Liver (tissue), 9 donors: ENCODE data around the gene GAD2. TPM values are rescaled to one million over a fixed set of nuclear protein-coding genes. Genes with fewer than 3 reads are reported as not detected.

ENCODE experiments used
- DNase-seq: peaks from one replicate; pipeline ENCODE4 v3.0.0-alpha.2; 2017; ENCODE audit warnings: low spot score
- H3K27ac ChIP-seq, 2 donors: one replicate each; pipeline ENCODE4 v1.7.0; 2013; ENCODE audit warnings: inconsistent platforms in 2 of 2, low read length in 2 of 2, control low read depth in 1 of 2, low read depth in 1 of 2, mild to moderate bottlenecking in 1 of 2
- H3K27me3 ChIP-seq, 4 donors: one replicate each; pipeline versions ENCODE4 v1.6.1 to v1.7.0; 2013; ENCODE audit warnings: low read length in 3 of 4, inconsistent platforms in 1 of 4, mild to moderate bottlenecking in 1 of 4, moderate library complexity in 1 of 4; ENCODE audit not compliant: control insufficient read depth in 4 of 4, insufficient read depth in 4 of 4
- H3K36me3 ChIP-seq, 4 donors: one replicate each; pipeline versions ENCODE4 v1.6.1 to v1.7.0; 2013; ENCODE audit warnings: low read length in 3 of 4, mild to moderate bottlenecking in 3 of 4, low read depth in 1 of 4, moderate library complexity in 1 of 4; ENCODE audit not compliant: control insufficient read depth in 4 of 4, insufficient read depth in 3 of 4
- H3K4me1 ChIP-seq, 4 donors: one replicate each; pipeline versions ENCODE4 v1.6.1 to v1.7.0; 2013; ENCODE audit warnings: low read length in 3 of 4, mild to moderate bottlenecking in 3 of 4, moderate library complexity in 1 of 4; ENCODE audit not compliant: control insufficient read depth in 4 of 4, insufficient read depth in 4 of 4
- H3K4me3 ChIP-seq, 3 donors: one replicate each; pipeline versions ENCODE4 v1.6.1 to v1.7.0; 2013; ENCODE audit warnings: low read length in 3 of 3, control low read depth in 1 of 3, low read depth in 1 of 3, mild to moderate bottlenecking in 1 of 3
- H3K9ac ChIP-seq, 2 donors: one replicate each; pipeline ENCODE4 v1.7.0; 2013; ENCODE audit warnings: low read length in 2 of 2, mild to moderate bottlenecking in 2 of 2, moderate library complexity in 2 of 2, control low read depth in 1 of 2, low read depth in 1 of 2
- H3K9me3 ChIP-seq, 4 donors: one replicate each; pipeline versions ENCODE4 v1.6.1 to v1.7.0; 2013; ENCODE audit warnings: low read length in 3 of 4; ENCODE audit not compliant: control insufficient read depth in 4 of 4
- CTCF ChIP-seq: fragments of 150-350 bp; IDR thresholded peaks from 2 replicates; pipeline ENCODE4 v1.5.1; 2017; ENCODE audit warnings: improper control_type of control experiment, low read depth, low read length; ENCODE audit not compliant: missing input control
- EGR1 ChIP-seq, 2 donors: IDR thresholded peaks; 2 replicates each; pipeline ENCODE4 v1.6.1; 2016 to 2018; ENCODE audit warnings: antibody characterized with exemption in 2 of 2, low read depth in 2 of 2
- FOXA1 ChIP-seq: IDR thresholded peaks from 2 replicates; pipeline ENCODE4 v1.6.1; 2016; ENCODE audit warnings: antibody characterized with exemption
- FOXA2 ChIP-seq: IDR thresholded peaks from 2 replicates; pipeline ENCODE4 v1.6.1; 2016; ENCODE audit warnings: antibody characterized with exemption
- GABPA ChIP-seq, 2 donors: IDR thresholded peaks in 1 of 2; conservative IDR thresholded peaks in 1 of 2; 2 replicates each; pipeline ENCODE4 v1.6.1; 2016; ENCODE audit warnings: antibody characterized with exemption in 2 of 2, mild to moderate bottlenecking in 1 of 2, moderate library complexity in 1 of 2
- HNF4A ChIP-seq, 2 donors: conservative IDR thresholded peaks; 2 replicates each; pipeline ENCODE4 v1.6.1; 2016; ENCODE audit warnings: antibody characterized with exemption in 2 of 2, mild to moderate bottlenecking in 2 of 2
- HNF4G ChIP-seq: IDR thresholded peaks from 2 replicates; pipeline ENCODE4 v1.6.1; 2016; ENCODE audit warnings: antibody characterized with exemption
- JUND ChIP-seq, 2 donors: IDR thresholded peaks; 2 replicates each; pipeline ENCODE4 v1.6.1; 2016; ENCODE audit warnings: antibody characterized with exemption in 2 of 2
- NR2F2 ChIP-seq: IDR thresholded peaks from 2 replicates; pipeline ENCODE4 v1.6.1; 2016; ENCODE audit warnings: antibody characterized with exemption
- RAD21 ChIP-seq, 2 donors: IDR thresholded peaks; 2 replicates each; pipeline ENCODE4 v1.6.1; 2016; ENCODE audit warnings: antibody characterized with exemption in 2 of 2, mild to moderate bottlenecking in 2 of 2
- RXRA ChIP-seq, 2 donors: IDR thresholded peaks; 2 replicates each; pipeline ENCODE4 v1.6.1; 2017 to 2018; ENCODE audit warnings: antibody characterized with exemption in 2 of 2, mild to moderate bottlenecking in 1 of 2
- SP1 ChIP-seq: IDR thresholded peaks from 2 replicates; pipeline ENCODE4 v1.6.1; 2018; ENCODE audit warnings: antibody characterized with exemption, mild to moderate bottlenecking
- TAF1 ChIP-seq: conservative IDR thresholded peaks from 2 replicates; pipeline ENCODE4 v1.6.1; 2016; ENCODE audit warnings: antibody characterized with exemption, mild to moderate bottlenecking
- YY1 ChIP-seq: IDR thresholded peaks from 2 replicates; pipeline ENCODE4 v1.6.1; 2016; ENCODE audit warnings: antibody characterized with exemption, mild to moderate bottlenecking
- WGBS: extraction: QIAGEN DNeasy Blood & Tissue Kit; methylation state at CpG from one replicate; pipeline ENCODE4 v1.1.7; 2013; 5-methylcytosine and 5-hydroxymethylcytosine counted together
- polyA plus RNA-seq, 2 donors: library from polyadenylated mRNA; stranded (reverse) in 1 of 2; unstranded in 1 of 2; fragments of 200-250 nt in 1 of 2; fragments of >200 nt in 1 of 2; fragmentation: Nextera tagmentation in 1 of 2; extraction: Ambion mirVana in 1 of 2; gene quantifications; one replicate each; pipeline versions ENCODE4 v1.2.1 to v1.2.3, GENCODE V29; 2013 to 2015
- total RNA-seq, 2 donors: library from RNA; depleted of rRNA; stranded (reverse); fragments of >200 nt; gene quantifications; one replicate each; pipeline ENCODE4 v1.2.3, GENCODE V29; 2014
- TF ChIP-seq, protein P1 (sequence below): IDR thresholded peaks from 2 replicates; pipeline ENCODE4 v1.6.1; 2016; ENCODE audit warnings: antibody characterized with exemption
- TF ChIP-seq, protein P2 (sequence below): IDR thresholded peaks from 2 replicates; pipeline ENCODE4 v1.6.1; 2016; ENCODE audit warnings: antibody characterized with exemption
- TF ChIP-seq, protein P3 (sequence below): IDR thresholded peaks from 2 replicates; pipeline ENCODE4 v1.6.1; 2016; ENCODE audit warnings: antibody characterized with exemption, mild to moderate bottlenecking
- TF ChIP-seq, protein P4 (sequence below): IDR thresholded peaks from 2 replicates; pipeline ENCODE4 v1.6.1; 2016; ENCODE audit warnings: antibody characterized with exemption
- donor health status: healthy.
- donor health status: healthy.
- donor health status: healthy.
- donor health status: healthy.
- donor health status: healthy.

The GAD2 gene
- total and polyA plus RNA-seq, 4 donors, result not detected

- DNase-seq, result no peak
- Histone ChIP-seq H3K4me1 (no peaks in the 10 kb centered on the region), H3K4me3 (no peak overlapping the region), H3K27ac (no peak overlapping the region), H3K9me3 (no peaks in the 10 kb centered on the region), H3K27me3 (no peaks in the 10 kb centered on the region), H3K36me3 (no peaks in the 10 kb centered on the region), H3K9ac (no peak overlapping the region)
- TF ChIP-seq HNF4G (no peak), GABPA (IDR thresholded peaks at IDR 0.05 in 1 of 2, conservative IDR thresholded peaks at IDR 0.05 in 1 of 2) (no peak), SP1 (no peak), YY1 (no peak), CTCF (no peak), JUND (IDR thresholded peaks at IDR 0.05) (no peak), HNF4A (conservative IDR thresholded peaks at IDR 0.05) (no peak), FOXA1 (no peak), NR2F2 (no peak), FOXA2 (no peak), RXRA (IDR thresholded peaks at IDR 0.05) (no peak), RAD21 (IDR thresholded peaks at IDR 0.05) (no peak), EGR1 (IDR thresholded peaks at IDR 0.05; ENCODE audit: low read depth in 2 of 2) (no peak), TAF1 (no peak)
- TF ChIP-seq, protein P1, sequence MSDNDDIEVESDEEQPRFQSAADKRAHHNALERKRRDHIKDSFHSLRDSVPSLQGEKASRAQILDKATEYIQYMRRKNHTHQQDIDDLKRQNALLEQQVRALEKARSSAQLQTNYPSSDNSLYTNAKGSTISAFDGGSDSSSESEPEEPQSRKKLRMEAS, result no peak
- TF ChIP-seq, protein P2, sequence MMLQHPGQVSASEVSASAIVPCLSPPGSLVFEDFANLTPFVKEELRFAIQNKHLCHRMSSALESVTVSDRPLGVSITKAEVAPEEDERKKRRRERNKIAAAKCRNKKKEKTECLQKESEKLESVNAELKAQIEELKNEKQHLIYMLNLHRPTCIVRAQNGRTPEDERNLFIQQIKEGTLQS, result no peak
- TF ChIP-seq, protein P3, sequence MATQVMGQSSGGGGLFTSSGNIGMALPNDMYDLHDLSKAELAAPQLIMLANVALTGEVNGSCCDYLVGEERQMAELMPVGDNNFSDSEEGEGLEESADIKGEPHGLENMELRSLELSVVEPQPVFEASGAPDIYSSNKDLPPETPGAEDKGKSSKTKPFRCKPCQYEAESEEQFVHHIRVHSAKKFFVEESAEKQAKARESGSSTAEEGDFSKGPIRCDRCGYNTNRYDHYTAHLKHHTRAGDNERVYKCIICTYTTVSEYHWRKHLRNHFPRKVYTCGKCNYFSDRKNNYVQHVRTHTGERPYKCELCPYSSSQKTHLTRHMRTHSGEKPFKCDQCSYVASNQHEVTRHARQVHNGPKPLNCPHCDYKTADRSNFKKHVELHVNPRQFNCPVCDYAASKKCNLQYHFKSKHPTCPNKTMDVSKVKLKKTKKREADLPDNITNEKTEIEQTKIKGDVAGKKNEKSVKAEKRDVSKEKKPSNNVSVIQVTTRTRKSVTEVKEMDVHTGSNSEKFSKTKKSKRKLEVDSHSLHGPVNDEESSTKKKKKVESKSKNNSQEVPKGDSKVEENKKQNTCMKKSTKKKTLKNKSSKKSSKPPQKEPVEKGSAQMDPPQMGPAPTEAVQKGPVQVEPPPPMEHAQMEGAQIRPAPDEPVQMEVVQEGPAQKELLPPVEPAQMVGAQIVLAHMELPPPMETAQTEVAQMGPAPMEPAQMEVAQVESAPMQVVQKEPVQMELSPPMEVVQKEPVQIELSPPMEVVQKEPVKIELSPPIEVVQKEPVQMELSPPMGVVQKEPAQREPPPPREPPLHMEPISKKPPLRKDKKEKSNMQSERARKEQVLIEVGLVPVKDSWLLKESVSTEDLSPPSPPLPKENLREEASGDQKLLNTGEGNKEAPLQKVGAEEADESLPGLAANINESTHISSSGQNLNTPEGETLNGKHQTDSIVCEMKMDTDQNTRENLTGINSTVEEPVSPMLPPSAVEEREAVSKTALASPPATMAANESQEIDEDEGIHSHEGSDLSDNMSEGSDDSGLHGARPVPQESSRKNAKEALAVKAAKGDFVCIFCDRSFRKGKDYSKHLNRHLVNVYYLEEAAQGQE, result no peak
- TF ChIP-seq, protein P4, sequence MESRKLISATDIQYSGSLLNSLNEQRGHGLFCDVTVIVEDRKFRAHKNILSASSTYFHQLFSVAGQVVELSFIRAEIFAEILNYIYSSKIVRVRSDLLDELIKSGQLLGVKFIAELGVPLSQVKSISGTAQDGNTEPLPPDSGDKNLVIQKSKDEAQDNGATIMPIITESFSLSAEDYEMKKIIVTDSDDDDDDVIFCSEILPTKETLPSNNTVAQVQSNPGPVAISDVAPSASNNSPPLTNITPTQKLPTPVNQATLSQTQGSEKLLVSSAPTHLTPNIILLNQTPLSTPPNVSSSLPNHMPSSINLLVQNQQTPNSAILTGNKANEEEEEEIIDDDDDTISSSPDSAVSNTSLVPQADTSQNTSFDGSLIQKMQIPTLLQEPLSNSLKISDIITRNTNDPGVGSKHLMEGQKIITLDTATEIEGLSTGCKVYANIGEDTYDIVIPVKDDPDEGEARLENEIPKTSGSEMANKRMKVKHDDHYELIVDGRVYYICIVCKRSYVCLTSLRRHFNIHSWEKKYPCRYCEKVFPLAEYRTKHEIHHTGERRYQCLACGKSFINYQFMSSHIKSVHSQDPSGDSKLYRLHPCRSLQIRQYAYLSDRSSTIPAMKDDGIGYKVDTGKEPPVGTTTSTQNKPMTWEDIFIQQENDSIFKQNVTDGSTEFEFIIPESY, result no peak
- WGBS, result 89% methylated on average over 3 of the region's 3 CpGs
Measured at GRCh38 chr10:26278295-26278694, 61.7 kb downstream of the GAD2 start.
